ENCODE measurements around the gene FFAR2.

DNA sequence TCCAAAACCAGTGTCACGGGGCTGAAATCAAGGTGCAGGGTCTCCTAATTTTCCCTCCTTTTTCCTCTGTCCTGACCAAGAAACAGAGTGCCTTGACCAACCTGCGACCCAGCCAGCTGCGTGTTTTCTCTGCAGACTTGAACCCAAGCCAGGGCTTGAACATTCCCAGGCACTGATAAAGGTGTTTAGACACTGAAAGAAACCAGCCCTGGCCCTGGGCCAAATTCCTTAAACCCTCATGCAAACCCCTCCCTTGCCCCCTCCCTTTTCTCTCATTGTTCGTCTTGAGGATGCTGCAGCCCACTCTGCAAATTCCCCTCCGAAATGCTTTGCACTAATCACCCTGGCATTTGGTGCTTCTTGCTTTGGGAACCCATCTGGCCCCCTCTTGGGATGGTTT lies 9.5 kb upstream of the FFAR2 start:
- TF ChIP-seq, protein P1, sequence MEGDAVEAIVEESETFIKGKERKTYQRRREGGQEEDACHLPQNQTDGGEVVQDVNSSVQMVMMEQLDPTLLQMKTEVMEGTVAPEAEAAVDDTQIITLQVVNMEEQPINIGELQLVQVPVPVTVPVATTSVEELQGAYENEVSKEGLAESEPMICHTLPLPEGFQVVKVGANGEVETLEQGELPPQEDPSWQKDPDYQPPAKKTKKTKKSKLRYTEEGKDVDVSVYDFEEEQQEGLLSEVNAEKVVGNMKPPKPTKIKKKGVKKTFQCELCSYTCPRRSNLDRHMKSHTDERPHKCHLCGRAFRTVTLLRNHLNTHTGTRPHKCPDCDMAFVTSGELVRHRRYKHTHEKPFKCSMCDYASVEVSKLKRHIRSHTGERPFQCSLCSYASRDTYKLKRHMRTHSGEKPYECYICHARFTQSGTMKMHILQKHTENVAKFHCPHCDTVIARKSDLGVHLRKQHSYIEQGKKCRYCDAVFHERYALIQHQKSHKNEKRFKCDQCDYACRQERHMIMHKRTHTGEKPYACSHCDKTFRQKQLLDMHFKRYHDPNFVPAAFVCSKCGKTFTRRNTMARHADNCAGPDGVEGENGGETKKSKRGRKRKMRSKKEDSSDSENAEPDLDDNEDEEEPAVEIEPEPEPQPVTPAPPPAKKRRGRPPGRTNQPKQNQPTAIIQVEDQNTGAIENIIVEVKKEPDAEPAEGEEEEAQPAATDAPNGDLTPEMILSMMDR (IDR thresholded peaks at IDR 0.05) = no peak
- no peak for TF ChIP-seq POLR2A (IDR thresholded peaks at IDR 0.05)
